Islet of Langerhans (tissue), 1 donor: ENCODE results near the gene CDK2AP2.
"Not testable (repeated sequence)": the region's sequence is repeated elsewhere in the genome, so short reads cannot be mapped to it uniquely, and the experiment has no call there.

ENCODE experiments used
- FAIRE-seq: peaks from one replicate; lab custom pipeline; 2011; peaks lifted over from hg19 to GRCh38; lab: Jason Lieb, UNC

The CDK2AP2 gene

GRCh38 chr11:67489885-67490726 lies 17.9 kb downstream of the CDK2AP2 start:
- no peak for FAIRE-seq

- no peak for FAIRE-seq
Measured at GRCh38 chr11:67489203-67489884, 18.6 kb downstream of the CDK2AP2 start.

DNA sequence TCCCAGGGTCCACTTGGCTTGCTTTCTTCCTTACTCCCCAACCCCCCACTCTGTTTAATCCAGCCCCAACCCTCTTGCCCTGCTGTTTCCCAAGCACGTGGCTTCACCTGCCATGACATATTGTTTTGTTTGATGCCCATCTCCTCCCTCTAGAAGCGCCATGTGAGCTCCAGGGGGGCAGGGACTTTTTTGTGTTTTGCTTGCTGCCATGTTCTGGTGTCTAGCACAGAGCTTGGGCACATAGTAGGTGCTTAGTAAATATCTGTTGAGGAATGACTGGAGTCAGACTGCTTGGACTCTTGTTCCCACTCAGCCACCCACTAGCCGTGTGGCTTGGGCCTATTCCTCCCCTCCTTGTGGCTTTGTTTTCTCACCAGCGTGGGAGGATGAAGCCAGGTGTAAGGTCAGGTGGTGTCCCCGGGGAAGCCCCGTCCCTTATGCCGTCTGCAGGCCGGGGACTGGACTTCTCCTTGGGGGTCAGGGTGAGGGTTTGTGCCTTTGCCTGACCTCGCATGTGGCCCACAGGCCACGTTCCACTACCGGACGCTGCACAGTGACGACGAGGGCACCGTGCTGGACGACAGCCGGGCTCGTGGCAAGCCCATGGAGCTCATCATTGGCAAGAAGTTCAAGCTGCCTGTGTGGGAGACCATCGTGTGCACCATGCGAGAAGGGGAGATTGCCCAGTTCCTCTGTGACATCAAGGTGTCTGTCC lies 21.3 kb downstream of the CDK2AP2 start:
- FAIRE-seq = no peak

DNA sequence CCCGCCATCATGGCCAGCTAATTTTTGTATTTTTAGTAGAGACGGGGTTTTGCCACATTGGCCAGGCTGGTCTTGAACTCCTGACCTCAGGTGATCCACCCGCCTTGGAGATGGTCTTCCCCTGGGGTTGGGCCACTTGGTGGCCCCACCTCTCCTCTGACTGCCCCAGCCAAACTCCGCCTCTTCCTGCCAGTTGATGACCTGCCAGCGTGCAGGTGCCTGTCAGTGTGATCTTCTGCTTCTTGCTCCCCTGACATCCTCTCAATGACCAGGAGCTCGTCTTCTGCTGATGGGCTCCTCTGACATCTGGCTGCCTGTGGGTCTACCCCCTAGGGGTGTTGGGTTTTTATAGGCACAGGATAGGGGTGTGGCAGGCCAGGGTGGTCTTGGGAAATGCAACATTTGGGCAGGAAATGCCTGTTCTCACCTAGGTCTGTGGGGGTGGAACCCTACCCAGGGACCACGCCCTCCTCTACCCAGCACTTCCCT lies 22.0 kb downstream of the CDK2AP2 start:
- not testable (repeated sequence) for FAIRE-seq

GRCh38 chr11:67484847-67485311 lies 23.1 kb downstream of the CDK2AP2 start:
- FAIRE-seq = no peak

GRCh38 chr11:67483831-67484665 lies 23.9 kb downstream of the CDK2AP2 start:
- FAIRE-seq = no peak

GRCh38 chr11:67482827-67483798 lies 24.8 kb downstream of the CDK2AP2 start, which contains the start of gene AIP:
Gene AIP (plus strand): TSS chr11:67483026. CDS start chr11:67483159, 133 bp downstream.
- FAIRE-seq = no peak

- no peak for FAIRE-seq
Measured at GRCh38 chr11:67482275-67482826, 25.6 kb downstream of the CDK2AP2 start.

GRCh38 chr11:67477344-67478050 lies 30.5 kb downstream of the CDK2AP2 start:
- not testable (repeated sequence) for FAIRE-seq

DNA sequence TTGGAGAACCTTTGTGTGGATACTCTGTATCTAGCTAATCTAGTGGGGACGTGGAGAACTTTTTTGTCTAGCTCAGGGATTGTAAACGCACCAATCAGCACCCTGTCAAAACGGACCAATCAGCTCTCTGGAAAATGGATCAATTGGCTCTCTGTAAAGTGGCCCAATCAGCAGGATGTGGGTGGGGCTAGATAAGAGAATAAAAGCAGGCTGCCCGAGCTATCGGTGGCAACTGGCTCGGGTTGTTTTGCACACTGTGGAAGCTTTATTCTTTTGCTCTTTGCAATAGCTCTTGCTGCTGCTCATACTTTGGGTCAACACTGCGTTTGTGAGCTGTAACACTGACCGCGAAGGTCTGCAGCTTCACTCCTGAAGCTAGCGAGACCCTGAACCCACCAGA lies 31.3 kb downstream of the CDK2AP2 start:
- not testable (repeated sequence) for FAIRE-seq

DNA sequence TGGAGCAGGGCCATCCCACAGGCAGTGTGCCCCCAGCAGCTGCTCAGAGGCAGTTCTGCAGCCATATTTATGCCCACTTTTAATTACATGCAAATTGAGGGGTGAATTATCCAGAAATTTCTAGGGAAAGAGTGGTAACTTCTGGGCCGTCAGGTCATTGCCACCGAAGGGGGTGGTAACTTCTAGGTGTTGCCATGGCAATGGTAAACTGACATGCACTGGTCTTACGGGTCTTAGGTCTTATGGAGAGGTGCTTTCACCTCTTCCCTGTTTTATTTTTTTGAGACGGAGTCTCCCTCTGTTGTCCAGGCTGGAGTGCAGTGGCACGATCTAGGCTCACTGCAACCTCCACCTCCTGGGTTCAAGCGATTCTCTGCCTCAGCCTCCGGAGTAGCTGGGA lies 35.1 kb downstream of the CDK2AP2 start:
- no peak for FAIRE-seq

- FAIRE-seq = no peak
Measured at GRCh38 chr11:67470337-67471002, 37.5 kb downstream of the CDK2AP2 start.

DNA sequence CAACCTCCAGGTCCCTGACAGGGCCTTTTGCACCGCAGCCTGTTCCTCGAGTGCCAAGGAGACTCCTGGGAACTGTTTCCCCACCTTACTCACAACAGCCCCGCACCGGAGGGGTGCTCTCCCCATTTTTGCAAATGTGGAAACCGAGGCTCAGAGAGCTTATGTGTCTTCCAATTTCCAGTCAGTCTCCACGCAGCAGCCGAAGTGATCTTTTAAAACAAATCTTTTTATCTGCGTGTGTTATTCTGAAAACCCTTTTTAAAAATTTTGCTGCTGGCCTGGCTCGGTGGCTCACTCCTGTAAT lies 38.5 kb downstream of the CDK2AP2 start:
- no peak for FAIRE-seq

GRCh38 chr11:67468759-67469507 lies 39.0 kb downstream of the CDK2AP2 start, which contains the start of gene TMEM134:
Gene TMEM134 (minus strand): TSS chr11:67469251. CDS start chr11:67469192, 59 bp downstream.
- FAIRE-seq = no peak

DNA sequence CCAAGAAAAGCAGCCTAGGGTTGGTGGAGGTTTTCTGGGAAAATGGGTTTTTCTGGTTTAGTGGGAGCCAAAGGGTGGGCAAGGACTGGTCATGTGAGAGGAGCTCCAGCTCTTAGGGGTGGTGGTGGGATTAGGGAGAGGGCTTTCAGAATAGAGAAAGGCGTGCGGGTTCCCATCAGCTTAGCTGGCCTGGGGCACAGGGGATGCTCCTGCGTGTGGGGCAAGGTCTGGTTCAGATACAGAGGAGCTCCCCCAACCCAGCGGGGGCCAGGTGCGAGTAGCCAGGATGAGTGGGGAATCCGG lies 39.6 kb downstream of the CDK2AP2 start:
- no peak for FAIRE-seq

GRCh38 chr11:67468056-67468455 lies 39.9 kb downstream of the CDK2AP2 start:
- no peak for FAIRE-seq

DNA sequence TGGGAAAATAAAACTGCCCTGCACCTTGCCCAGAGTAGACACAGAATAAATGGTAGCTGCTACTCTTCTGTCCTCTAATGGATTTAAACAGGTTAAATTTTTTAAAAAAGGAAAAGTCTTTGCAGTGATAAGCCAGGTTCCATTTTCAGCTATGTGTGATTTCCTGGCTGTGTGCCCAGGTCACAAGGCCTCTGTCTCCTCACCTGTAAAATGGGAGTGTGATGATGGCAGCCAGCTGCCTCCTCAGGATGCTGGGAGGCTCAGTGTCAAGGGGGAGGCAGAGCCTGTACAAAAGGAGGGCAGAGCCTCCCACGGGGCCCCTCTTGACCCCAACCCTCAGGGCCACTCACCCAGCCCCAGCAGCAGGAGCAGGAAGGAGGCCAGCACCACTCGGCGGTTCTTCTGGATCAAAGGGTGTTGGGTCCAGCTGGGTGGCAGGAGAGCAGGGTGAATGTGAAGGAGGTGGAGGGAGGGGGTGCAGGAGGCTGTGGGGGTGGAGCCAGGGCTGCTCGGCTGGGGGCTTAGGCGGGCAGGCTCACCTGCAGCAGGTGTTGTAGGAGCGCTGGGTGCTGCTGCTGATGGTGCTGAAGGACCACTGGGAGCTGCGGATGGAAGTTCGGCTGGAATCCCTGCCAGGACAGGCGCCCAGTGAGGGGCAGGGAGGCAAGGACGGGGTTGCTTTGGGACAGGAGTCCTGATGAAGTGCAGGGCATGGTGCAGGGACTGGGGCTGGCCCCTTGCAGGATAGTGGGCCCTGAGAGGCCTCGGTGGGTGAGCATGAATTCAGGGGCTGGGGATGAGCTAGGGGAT lies 40.8 kb downstream of the CDK2AP2 start:
- FAIRE-seq = no peak

- FAIRE-seq = no peak
Measured at GRCh38 chr11:67466367-67466766, 41.6 kb downstream of the CDK2AP2 start.
